Measurements from ENCODE around the gene ZXDC. TPM values are rescaled to one million over a fixed set of nuclear protein-coding genes. Genes with fewer than 3 reads are reported as not detected.

ZXDC gene
- total RNA-seq, 1 donor from 2014 or later: 29.0 TPM

DNA sequence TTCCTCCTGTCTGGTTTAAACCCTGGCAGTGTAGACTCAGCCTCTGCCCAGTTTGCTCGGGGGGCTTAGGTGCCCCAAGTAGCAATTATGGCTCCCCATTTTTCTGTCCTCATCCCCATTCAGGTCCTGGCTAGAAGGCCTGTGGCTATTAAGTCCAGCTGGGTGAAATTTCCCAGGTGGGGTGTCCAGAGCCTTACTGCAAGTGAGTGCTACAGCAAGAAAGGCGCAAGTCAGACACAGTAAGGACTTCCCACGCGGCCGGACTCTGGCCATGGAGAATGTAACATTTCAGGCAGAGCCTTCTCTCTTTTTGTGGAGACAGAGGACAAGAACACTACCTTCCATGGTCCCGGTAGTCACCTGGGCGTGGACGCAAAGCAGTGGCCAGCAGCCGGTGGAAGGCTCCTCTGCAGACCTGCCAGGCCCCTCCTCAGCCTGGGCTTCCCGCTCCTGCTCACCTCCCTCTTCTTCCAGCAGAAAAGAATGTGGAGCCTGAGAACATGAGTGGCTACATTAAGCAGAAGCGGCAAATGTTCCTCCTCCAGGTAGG lies 57.6 kb downstream of the ZXDC start:
- Mint-ChIP-seq H3K4me1 (ENCODE audit: unreplicated experiment) (peaks cover 9% of the 10 kb centered on the region), H3K4me3 (no peak overlapping the region), H3K27me3 (no peaks in the 10 kb centered on the region), H3K36me3 (no peaks in the 10 kb centered on the region), H3K27ac (no peak overlapping the region), H3K9me3 (no peaks in the 10 kb centered on the region)
- TF ChIP-seq, protein P1, sequence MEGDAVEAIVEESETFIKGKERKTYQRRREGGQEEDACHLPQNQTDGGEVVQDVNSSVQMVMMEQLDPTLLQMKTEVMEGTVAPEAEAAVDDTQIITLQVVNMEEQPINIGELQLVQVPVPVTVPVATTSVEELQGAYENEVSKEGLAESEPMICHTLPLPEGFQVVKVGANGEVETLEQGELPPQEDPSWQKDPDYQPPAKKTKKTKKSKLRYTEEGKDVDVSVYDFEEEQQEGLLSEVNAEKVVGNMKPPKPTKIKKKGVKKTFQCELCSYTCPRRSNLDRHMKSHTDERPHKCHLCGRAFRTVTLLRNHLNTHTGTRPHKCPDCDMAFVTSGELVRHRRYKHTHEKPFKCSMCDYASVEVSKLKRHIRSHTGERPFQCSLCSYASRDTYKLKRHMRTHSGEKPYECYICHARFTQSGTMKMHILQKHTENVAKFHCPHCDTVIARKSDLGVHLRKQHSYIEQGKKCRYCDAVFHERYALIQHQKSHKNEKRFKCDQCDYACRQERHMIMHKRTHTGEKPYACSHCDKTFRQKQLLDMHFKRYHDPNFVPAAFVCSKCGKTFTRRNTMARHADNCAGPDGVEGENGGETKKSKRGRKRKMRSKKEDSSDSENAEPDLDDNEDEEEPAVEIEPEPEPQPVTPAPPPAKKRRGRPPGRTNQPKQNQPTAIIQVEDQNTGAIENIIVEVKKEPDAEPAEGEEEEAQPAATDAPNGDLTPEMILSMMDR (conservative IDR thresholded peaks at IDR 0.05): no peak
- DNase-seq (ENCODE audit: extremely low spot score, unreplicated experiment): peak; percentile 64

DNA sequence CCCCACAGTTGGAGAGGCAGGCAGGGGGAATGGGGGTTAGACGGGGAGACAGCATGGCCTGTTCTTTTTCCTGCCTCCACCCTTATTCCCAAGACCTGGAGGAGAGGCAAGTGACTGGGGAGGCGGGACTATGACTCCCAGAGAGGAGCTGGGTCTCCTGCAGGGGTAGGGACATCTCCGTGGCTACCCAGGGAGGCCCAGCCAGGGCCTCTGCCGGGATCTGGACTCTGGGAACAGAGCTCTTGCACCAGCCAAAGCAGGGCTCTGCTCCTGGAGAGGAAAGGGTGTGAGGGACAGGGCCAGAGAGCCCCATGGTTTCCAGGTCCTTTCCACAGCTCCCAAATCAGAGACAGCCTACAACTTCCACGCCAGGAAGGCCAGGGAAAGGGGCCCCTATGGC lies 58.2 kb downstream of the ZXDC start:
- Mint-ChIP-seq H3K27ac (no peak overlapping the region), H3K4me1 (ENCODE audit: unreplicated experiment) (peaks cover 9% of the 10 kb centered on the region), H3K9me3 (no peaks in the 10 kb centered on the region), H3K36me3 (no peaks in the 10 kb centered on the region), H3K27me3 (no peaks in the 10 kb centered on the region), H3K4me3 (no peak overlapping the region)
- TF ChIP-seq, protein P1 (conservative IDR thresholded peaks at IDR 0.05): no peak
- peak; percentile 52 for DNase-seq (ENCODE audit: extremely low spot score, unreplicated experiment)

DNA sequence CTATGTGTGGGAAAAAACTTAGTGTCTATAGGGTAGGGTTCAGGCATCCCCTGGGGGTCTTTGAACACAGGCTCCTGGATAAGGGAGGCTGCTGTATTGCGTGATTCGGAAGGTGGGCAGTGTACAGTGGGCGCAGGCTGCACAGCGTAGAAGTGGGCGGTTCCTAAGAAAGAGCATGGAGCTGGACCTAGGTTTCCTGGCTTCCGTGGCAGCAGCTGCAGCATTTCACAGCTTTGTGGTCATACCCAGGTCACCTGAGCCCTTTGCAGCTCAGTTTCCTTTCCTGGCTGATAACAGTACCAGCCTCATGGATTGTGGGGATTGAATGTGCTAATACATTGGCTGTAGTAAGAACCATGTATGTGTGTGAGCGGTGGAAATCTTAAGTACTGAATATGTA lies 58.7 kb downstream of the ZXDC start:
- H3K27me3 Mint-ChIP-seq: peaks cover 2% of the 10 kb centered on the region
- TF ChIP-seq, protein P1 (conservative IDR thresholded peaks at IDR 0.05): no peak
- H3K27ac Mint-ChIP-seq: no peak overlapping the region
- DNase-seq (ENCODE audit: extremely low spot score, unreplicated experiment): peak; percentile 27
- no peaks in the 10 kb centered on the region for H3K36me3 Mint-ChIP-seq
- no peaks in the 10 kb centered on the region for H3K9me3 Mint-ChIP-seq
- no peak overlapping the region for H3K4me3 Mint-ChIP-seq
- H3K4me1 Mint-ChIP-seq (ENCODE audit: unreplicated experiment): peaks cover 9% of the 10 kb centered on the region

DNA sequence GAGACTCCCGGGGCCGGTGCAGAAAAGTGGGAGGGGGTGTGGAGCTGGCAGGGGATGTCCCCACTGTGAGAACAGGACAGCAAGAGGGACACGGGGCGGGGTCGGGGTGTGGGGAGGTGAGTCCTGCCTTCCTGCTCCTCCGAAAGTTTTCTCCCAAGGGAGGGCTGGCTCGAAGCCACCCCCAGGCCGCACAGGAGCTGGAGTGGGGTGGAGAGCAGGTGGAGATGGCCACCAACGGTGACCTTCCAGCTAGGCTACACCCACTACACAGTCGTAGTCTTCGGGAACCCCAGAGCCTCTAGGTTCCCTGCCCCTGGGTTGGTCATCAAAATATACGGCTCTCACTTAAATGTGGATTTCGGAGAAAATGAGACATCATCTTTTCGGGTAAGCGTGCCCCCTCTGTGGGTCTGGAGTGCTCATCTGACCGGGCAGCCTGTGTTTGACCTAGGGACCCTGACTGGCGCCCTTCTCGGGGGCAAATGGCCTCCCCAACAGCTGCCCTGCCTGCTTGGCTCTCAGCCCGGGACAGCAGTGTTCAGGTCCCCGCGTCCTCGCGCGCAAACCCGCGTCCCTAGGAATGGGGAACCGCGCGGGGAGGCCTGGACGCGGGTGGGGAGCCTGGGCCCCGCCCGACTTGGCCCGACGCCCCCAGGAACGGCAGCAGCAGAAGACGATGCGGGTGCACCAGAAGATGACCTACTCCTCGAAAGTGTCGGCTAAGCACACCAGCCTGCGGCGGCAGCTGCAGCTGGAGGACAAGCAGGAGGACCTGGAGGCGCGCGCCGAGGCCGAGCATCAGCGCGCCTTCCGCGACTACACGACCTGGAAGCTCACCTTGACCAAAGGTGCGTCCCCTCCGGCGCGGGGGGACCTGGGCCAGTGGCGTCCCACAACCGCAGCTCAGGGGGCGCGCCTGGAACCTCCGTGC lies 59.8 kb downstream of the ZXDC start:
- Mint-ChIP-seq H3K9me3 (no peaks in the 10 kb centered on the region), H3K27me3 (peaks cover 8% of the 10 kb centered on the region), H3K27ac (no peak overlapping the region), H3K4me3 (no peak overlapping the region), H3K36me3 (no peaks in the 10 kb centered on the region), H3K4me1 (ENCODE audit: unreplicated experiment) (peaks cover 9% of the 10 kb centered on the region)
- TF ChIP-seq, protein P1 (conservative IDR thresholded peaks at IDR 0.05): no peak
- DNase-seq (ENCODE audit: extremely low spot score, unreplicated experiment): peak; percentile 63

DNA sequence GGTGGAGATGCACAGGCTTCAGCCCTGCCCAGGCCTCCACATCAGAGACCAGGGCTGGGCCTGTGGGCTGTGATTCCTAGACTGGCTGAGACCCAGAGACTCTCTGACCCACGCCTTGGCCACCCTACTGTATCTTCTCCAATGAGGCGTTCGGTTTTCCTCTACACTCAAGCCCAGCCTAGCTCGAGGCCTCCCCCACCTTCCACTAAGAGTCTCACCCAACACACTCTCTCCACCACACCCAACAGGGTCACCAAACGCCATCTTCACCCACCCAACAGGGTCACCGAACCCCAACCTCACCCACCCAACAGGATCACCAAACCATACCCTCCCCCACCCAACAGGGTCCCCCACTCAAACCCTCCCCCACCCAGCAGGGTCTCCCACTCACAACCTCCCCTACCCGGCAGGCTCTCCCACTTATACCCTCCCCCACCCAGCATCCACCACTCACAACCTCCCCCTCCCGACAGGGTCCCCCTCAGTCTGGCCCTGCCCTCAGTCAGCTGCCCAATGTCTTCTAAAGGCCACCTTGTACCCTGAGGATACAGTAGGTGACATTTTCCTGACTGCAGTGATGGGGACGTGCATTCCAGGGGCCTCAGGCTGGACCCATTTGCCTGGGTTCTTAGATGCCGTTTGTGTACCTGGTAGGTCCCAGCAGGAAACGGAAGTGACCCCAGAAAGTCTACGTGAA lies 60.6 kb downstream of the ZXDC start:
- TF ChIP-seq, protein P1 (conservative IDR thresholded peaks at IDR 0.05): no peak
- peaks cover 13% of the 10 kb centered on the region for H3K27me3 Mint-ChIP-seq
- peak; percentile 58 for DNase-seq (ENCODE audit: extremely low spot score, unreplicated experiment)
- H3K27ac Mint-ChIP-seq: no peak overlapping the region
- H3K4me3 Mint-ChIP-seq: no peak overlapping the region
- H3K36me3 Mint-ChIP-seq: no peaks in the 10 kb centered on the region
- H3K4me1 Mint-ChIP-seq (ENCODE audit: unreplicated experiment): peaks cover 9% of the 10 kb centered on the region
- no peaks in the 10 kb centered on the region for H3K9me3 Mint-ChIP-seq
